Panc1 (cell line): ENCODE data around the gene PIK3AP1. TPM values are rescaled to one million over a fixed set of nuclear protein-coding genes. Genes with fewer than 3 reads are reported as not detected.

Source experiments
- ATAC-seq: fragments of 200-7000 bp; cut with Tn5 transposase; 2 replicates; pipeline ENCODE4 v1.9.1; 2020; ENCODE audit warnings: mild to moderate bottlenecking, moderate library complexity
- BruUV-seq: library from RNA; stranded (reverse); fragments of 400-500 nt; replicated peaks from 2 replicates; lab custom pipeline; 2021; lab: Mats Ljungman, UMichigan
- CTCF ChIA-PET: fragments of 300-600 bp; sonication (Branson Sonifier 250); formaldehyde crosslinking; loops from one replicate; lab custom pipeline; 2022; ENCODE audit warnings: antibody characterized with exemption; lab: Charles Lee
- POLR2A ChIA-PET: fragments of 300-600 bp; sonication (Branson Sonifier 250); formaldehyde crosslinking; loops from one replicate; lab custom pipeline; 2022; ENCODE audit warnings: antibody characterized with exemption; lab: Charles Lee
- DNase-seq: peaks from one replicate; pipeline ENCODE4 v3.0.0-alpha.2; 2010; ENCODE audit warnings: low read depth, low spot score
- H3K27ac ChIP-seq: 2 replicates; pipeline ENCODE4 v1.5.1; 2011; ENCODE audit warnings: mild to moderate bottlenecking, low read length, inconsistent platforms
- H3K27me3 ChIP-seq: fragments of 200-500 bp; sonication (Bioruptor generic); 2 replicates; pipeline ENCODE4 v1.6.0; 2014; ENCODE audit warnings: low read length, inconsistent platforms; ENCODE audit not compliant: control insufficient read depth, insufficient read depth
- H3K36me3 ChIP-seq: fragments of 200-500 bp; sonication (Bioruptor generic); 2 replicates; pipeline ENCODE4 v1.5.1; 2014; ENCODE audit warnings: inconsistent platforms, mild to moderate bottlenecking, low read length, moderate library complexity; ENCODE audit not compliant: control insufficient read depth, insufficient read depth
- H3K4me1 ChIP-seq: 2 replicates; pipeline ENCODE4 v1.5.1; 2011; ENCODE audit warnings: inconsistent platforms, mild to moderate bottlenecking, low read length, moderate library complexity; ENCODE audit not compliant: control insufficient read depth, insufficient read depth
- H3K4me3 ChIP-seq, 2 experiments: 2 replicates each; pipeline ENCODE4 v1.5.1; 2011 to 2012; ENCODE audit warnings: low read depth in 2 of 2, low read length in 2 of 2, mild to moderate bottlenecking in 2 of 2, inconsistent platforms in 1 of 2, moderate library complexity in 1 of 2
- H3K9me3 ChIP-seq: fragments of 200-500 bp; sonication (Bioruptor generic); 2 replicates; pipeline ENCODE4 v1.5.1; 2014; ENCODE audit warnings: low read depth, mild to moderate bottlenecking, inconsistent platforms, low read length, moderate library complexity; ENCODE audit not compliant: control insufficient read depth, insufficient read depth
- POLR2AphosphoS5 ChIP-seq: IDR thresholded peaks from 2 replicates; pipeline ENCODE4 v1.6.1; 2012; ENCODE audit warnings: mild to moderate bottlenecking, low read depth, low read length, moderate library complexity
- SIN3A ChIP-seq: IDR thresholded peaks from 2 replicates; pipeline ENCODE4 v1.6.1; 2012; ENCODE audit warnings: low read depth, mild to moderate bottlenecking, low read length, moderate library complexity, borderline replicate concordance; ENCODE audit not compliant: insufficient read depth
- TCF7L2 ChIP-seq: IDR thresholded peaks from 2 replicates; pipeline ENCODE4 v1.6.1; 2011; ENCODE audit warnings: mild to moderate bottlenecking, low read depth, low read length, inconsistent platforms
- in situ Hi-C: cut with HindIII; loops from 2 replicates; pipeline ENCODE4 v1.10.0; 2016; ENCODE audit warnings: low sequenced_read_pairs, low pct_unique_long_range_greater_than_20kb
- intact Hi-C: fragments of 100-400 bp; cut with micrococcal nuclease; formaldehyde crosslinking; loops from one replicate; pipeline ENCODE4 v1.10.0; 2022; ENCODE audit not compliant: unreplicated experiment
- total RNA-seq: library from RNA; stranded (reverse); gene quantifications from one replicate; pipeline ENCODE4 v1.2.1, GENCODE V29; 2021; ENCODE audit not compliant: unreplicated experiment
- TF ChIP-seq, protein P1 (sequence below): fragments of 450-650 bp; IDR thresholded peaks from 2 replicates; pipeline ENCODE4 v1.5.1; 2017; ENCODE audit warnings: mild to moderate bottlenecking
- TF ChIP-seq, protein P2 (sequence below), 2 experiments: IDR thresholded peaks; 2 replicates each; pipeline ENCODE4 v1.6.1; 2011 to 2012; ENCODE audit warnings: low read depth in 2 of 2, control low read depth in 1 of 2, low read length in 1 of 2, mild to moderate bottlenecking in 1 of 2, moderate library complexity in 1 of 2; ENCODE audit not compliant: insufficient read depth in 1 of 2

Gene PIK3AP1
- total RNA-seq, 1 experiment from 2014 or later, result 2.6 TPM

DNA sequence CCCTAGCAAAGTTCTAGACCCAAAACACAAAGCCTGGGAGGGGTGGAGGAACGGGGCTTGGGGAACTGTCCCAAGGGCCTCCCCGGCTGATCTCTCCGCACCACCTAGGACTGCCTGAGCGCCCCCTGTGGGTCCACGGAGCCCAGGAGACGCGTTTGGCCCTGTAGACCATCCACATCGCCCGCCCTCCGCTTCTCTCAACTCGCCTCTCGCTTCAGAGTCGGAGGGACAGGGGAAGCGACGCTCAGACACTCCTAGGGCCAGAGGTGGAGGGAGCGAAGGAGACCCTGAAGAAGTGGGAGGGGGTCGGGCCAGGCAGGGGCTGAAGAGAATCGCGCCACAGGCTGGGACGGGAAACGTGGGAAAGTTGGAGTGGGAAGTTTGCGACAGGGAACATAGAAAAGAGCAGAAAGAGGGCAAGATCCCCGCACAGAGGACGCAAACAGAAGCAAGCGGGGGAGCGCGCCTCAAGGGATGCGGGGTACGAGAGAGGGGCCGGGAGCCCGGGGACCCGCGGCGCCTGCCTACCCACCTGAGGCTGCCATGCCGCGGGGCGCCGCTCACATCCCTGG, 378 bp downstream of the PIK3AP1 start:
- DNase-seq (no peak), ATAC-seq (peak; percentile 87)
- H3K9me3 ChIP-seq, result no peaks in the 10 kb centered on the region
- H3K27me3 ChIP-seq, result peaks cover 12% of the 10 kb centered on the region; the same call in 1 of the 2 replicates
- peak overlapping the region; percentile 50 to 57 for H3K4me3 ChIP-seq
- BruUV-seq, result no TSS peak
- TF ChIP-seq TCF7L2, result no peak
- TF ChIP-seq, protein P1, sequence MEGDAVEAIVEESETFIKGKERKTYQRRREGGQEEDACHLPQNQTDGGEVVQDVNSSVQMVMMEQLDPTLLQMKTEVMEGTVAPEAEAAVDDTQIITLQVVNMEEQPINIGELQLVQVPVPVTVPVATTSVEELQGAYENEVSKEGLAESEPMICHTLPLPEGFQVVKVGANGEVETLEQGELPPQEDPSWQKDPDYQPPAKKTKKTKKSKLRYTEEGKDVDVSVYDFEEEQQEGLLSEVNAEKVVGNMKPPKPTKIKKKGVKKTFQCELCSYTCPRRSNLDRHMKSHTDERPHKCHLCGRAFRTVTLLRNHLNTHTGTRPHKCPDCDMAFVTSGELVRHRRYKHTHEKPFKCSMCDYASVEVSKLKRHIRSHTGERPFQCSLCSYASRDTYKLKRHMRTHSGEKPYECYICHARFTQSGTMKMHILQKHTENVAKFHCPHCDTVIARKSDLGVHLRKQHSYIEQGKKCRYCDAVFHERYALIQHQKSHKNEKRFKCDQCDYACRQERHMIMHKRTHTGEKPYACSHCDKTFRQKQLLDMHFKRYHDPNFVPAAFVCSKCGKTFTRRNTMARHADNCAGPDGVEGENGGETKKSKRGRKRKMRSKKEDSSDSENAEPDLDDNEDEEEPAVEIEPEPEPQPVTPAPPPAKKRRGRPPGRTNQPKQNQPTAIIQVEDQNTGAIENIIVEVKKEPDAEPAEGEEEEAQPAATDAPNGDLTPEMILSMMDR, result peak; percentile 83
- H3K27ac ChIP-seq, result peak overlapping the region; percentile 29; the same call in 1 of the 2 replicates
- POLR2A ChIA-PET, result no interaction called here
- intact Hi-C loops (loop anchor here (5.0 kb wide), 1 partner anchor 78 kb away; no protein-coding TSS in a partner anchor), in situ Hi-C loops (no loop called here)
- peaks cover 4% of the 10 kb centered on the region for H3K4me1 ChIP-seq
- CTCF ChIA-PET, result interaction anchor here (0.7 kb wide), 1 partner anchor 667 kb away, joined by 3 read pairs; no protein-coding TSS in a partner anchor
- peaks cover 2% of the 10 kb centered on the region; the same call in 1 of the 2 replicates for H3K36me3 ChIP-seq

DNA sequence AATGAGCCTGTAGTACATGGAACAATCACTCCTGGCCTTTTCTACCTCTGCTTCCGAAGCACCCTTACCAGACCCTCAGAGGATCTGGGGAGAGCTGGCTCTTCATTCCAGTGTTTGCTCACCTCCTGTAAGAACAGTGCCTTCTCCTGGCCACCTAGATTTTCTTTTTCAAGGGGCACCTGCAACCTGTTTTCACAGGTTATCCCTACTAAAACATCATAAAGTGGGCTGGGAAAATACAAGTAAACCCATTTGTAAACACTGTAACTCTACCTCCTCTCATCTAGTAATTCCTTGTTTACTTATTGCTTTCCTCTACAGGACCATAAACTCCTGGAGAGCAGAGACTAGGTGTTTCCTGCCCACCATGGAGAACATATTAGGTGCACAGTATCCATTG, 1.1 kb downstream of the PIK3AP1 start:
- POLR2A ChIA-PET, result no interaction called here
- Histone ChIP-seq H3K4me3 (no peak overlapping the region), H3K4me1 (peaks cover 4% of the 10 kb centered on the region), H3K9me3 (no peaks in the 10 kb centered on the region), H3K27me3 (peaks cover 12% of the 10 kb centered on the region; the same call in 1 of the 2 replicates), H3K36me3 (peaks cover 2% of the 10 kb centered on the region; the same call in 1 of the 2 replicates), H3K27ac (no peak overlapping the region)
- BruUV-seq, result no TSS peak
- in situ Hi-C loops, result no loop called here
- DNase-seq, result no peak
- no peak for ATAC-seq
- TF ChIP-seq POLR2AphosphoS5 (no peak), TCF7L2 (no peak), SIN3A (no peak)
- TF ChIP-seq, protein P1, result no peak
- TF ChIP-seq, protein P2, sequence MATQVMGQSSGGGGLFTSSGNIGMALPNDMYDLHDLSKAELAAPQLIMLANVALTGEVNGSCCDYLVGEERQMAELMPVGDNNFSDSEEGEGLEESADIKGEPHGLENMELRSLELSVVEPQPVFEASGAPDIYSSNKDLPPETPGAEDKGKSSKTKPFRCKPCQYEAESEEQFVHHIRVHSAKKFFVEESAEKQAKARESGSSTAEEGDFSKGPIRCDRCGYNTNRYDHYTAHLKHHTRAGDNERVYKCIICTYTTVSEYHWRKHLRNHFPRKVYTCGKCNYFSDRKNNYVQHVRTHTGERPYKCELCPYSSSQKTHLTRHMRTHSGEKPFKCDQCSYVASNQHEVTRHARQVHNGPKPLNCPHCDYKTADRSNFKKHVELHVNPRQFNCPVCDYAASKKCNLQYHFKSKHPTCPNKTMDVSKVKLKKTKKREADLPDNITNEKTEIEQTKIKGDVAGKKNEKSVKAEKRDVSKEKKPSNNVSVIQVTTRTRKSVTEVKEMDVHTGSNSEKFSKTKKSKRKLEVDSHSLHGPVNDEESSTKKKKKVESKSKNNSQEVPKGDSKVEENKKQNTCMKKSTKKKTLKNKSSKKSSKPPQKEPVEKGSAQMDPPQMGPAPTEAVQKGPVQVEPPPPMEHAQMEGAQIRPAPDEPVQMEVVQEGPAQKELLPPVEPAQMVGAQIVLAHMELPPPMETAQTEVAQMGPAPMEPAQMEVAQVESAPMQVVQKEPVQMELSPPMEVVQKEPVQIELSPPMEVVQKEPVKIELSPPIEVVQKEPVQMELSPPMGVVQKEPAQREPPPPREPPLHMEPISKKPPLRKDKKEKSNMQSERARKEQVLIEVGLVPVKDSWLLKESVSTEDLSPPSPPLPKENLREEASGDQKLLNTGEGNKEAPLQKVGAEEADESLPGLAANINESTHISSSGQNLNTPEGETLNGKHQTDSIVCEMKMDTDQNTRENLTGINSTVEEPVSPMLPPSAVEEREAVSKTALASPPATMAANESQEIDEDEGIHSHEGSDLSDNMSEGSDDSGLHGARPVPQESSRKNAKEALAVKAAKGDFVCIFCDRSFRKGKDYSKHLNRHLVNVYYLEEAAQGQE (IDR thresholded peaks at IDR 0.05; ENCODE audit: insufficient read depth in 1 of 2, low read depth in 2 of 2, low read length in 1 of 2), result no peak
- intact Hi-C loops, result no loop called here
- CTCF ChIA-PET, result no interaction called here
